ENCODE data around the gene METTL9. TPM values are rescaled to one million over a fixed set of nuclear protein-coding genes. Genes with fewer than 3 reads are reported as not detected.
A peak's percentile ranks its signal among the peaks of the same experiment; 100 is the strongest.
"Not testable (repeated sequence)": the region's sequence is repeated elsewhere in the genome, so short reads cannot be mapped to it uniquely, and the experiment has no call there.

METTL9 gene
- total and polyA plus RNA-seq, 4 donors = 159 to 207 (median 179) TPM

DNA sequence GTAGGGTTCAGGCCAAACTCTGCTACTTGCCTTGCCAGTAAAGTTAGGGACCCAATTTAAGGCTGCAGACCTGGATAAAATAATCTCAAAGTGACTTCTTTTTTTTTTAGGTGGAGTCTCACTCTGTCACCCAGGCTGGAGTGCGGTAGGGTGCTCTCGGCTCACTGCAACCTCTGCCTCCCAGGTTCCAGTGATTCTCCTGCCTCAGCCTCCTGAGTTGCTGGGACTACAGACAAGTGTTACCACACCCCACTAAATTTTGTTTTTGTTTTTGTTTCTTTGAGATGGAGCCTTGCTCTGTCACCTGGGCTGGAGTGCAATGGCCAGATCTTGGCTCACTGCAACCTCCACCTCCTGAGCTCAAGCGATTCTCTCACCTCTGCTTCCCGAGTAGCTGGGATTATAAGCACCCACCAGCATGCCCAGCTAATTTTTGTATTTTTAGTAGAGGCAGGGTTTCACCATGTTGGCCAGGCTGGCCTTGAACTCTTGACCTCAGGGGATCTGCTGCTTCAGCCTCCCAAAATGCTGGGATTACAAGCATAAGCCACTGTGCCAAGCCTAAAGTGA, 43.3 kb upstream of the METTL9 start:
- H3K27me3 ChIP-seq (ENCODE audit: control insufficient read depth, insufficient read depth, low read length); H3K9me3 ChIP-seq (ENCODE audit: control insufficient read depth, insufficient read depth, low read length); H3K27ac ChIP-seq (ENCODE audit: low read depth, low read length); DNase-seq (ENCODE audit: low read depth in 4 of 6, low spot score in 6 of 6); H3K36me3 ChIP-seq (ENCODE audit: control insufficient read depth, insufficient read depth, low read length); H3K4me3 ChIP-seq (ENCODE audit: low read depth, low read length): not testable (repeated sequence)
- 100% methylated on average over 2 of the region's 4 CpGs for WGBS (ENCODE audit: insufficient coverage)
- H3K4me1 ChIP-seq (ENCODE audit: control insufficient read depth, insufficient read depth, low read length) = peaks cover 17% of the 10 kb centered on the region

DNA sequence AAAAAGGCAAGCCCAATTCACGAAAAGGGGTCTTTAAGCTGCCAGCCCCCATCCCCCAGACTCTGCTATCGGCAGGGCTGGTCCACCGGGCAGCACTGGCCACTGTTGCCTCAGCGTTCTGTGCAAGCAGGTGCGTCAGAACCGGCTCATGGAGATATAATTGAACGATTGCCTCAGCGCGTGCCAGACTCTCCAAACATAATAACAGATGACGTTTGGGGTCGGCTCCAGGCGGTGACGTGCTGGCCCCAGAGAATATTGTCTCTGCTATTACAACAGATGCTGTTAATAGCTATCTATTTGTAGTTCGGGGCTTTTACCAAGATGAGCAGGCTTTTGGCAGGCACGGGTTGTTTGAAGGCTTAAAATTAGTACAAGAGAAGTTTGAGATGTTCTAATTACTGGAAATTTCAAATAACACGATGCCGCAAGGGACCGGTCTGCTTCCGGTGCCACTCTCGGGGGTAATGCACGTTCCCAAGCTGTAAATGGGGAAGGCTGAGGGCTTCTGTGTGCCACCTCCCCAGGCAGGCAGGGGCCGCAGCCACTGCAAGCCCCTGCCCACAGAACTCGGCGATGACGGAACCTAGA, 42.6 kb upstream of the METTL9 start:
- DNase-seq (ENCODE audit: low read depth in 4 of 6, low spot score in 6 of 6) = peak in 1 of 6 donors; percentile 75
- peaks cover 17% of the 10 kb centered on the region for H3K4me1 ChIP-seq (ENCODE audit: control insufficient read depth, insufficient read depth, low read length)
- not testable (repeated sequence) for H3K27me3 ChIP-seq (ENCODE audit: control insufficient read depth, insufficient read depth, low read length); H3K4me3 ChIP-seq (ENCODE audit: low read depth, low read length); H3K27ac ChIP-seq (ENCODE audit: low read depth, low read length); H3K36me3 ChIP-seq (ENCODE audit: control insufficient read depth, insufficient read depth, low read length); H3K9me3 ChIP-seq (ENCODE audit: control insufficient read depth, insufficient read depth, low read length)
- 71% methylated on average over 10 of the region's 25 CpGs for WGBS (ENCODE audit: insufficient coverage)

DNA sequence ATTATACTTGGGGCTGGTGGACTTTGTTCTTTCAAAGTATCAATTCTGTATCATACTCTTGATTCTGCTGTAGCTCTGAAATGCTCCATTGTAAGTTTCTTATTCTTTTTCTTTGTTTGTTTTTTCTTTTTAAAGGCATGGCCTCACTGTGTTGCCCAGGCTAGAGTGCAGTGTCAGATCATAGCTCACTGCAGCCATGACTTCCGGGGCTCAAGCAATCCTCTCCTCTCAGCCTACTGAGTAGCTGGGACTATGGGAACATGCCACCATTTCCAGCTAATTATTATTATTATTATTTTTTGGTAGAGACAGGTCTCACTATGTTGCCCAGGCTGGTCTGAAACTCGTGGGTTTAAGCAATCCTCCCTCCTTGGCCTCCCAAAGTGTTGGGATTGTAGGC, 38.9 kb upstream of the METTL9 start:
- Histone ChIP-seq H3K4me1 (ENCODE audit: control insufficient read depth, insufficient read depth, low read length) (peaks cover 7% of the 10 kb centered on the region), H3K9me3 (ENCODE audit: control insufficient read depth, insufficient read depth, low read length) (no peaks in the 10 kb centered on the region), H3K27me3 (ENCODE audit: control insufficient read depth, insufficient read depth, low read length) (no peaks in the 10 kb centered on the region), H3K4me3 (ENCODE audit: low read depth, low read length) (no peak overlapping the region), H3K27ac (ENCODE audit: low read depth, low read length) (no peak overlapping the region), H3K36me3 (ENCODE audit: control insufficient read depth, insufficient read depth, low read length) (no peaks in the 10 kb centered on the region)
- no peak for DNase-seq (ENCODE audit: low read depth in 4 of 6, low spot score in 6 of 6)
- WGBS (ENCODE audit: insufficient coverage) = no CpG with 5 or more reads among the region's 2 CpGs

DNA sequence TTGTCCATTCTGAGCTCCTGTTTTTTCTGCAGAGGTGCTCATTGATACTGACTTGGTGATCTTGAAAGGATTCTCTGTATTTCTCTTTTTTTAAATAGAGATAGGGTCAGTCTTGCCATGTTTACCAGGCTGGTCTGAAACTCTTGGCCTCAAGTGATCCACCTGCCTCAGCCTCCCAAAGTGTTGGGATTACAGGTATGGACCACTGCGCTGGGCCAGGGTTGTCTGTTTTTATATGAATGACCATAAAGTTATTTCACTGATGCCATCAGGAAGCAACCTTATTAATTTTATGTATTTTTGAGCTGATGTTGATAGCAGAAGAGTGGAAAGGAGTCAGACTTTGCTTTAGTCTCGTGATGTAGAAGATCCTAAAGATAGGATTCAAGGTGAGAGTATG, 35.7 kb upstream of the METTL9 start:
- no peaks in the 10 kb centered on the region for H3K27me3 ChIP-seq (ENCODE audit: control insufficient read depth, insufficient read depth, low read length)
- no peaks in the 10 kb centered on the region for H3K9me3 ChIP-seq (ENCODE audit: control insufficient read depth, insufficient read depth, low read length)
- no peak overlapping the region for H3K4me3 ChIP-seq (ENCODE audit: low read depth, low read length)
- H3K27ac ChIP-seq (ENCODE audit: low read depth, low read length) = no peak overlapping the region
- no peak for DNase-seq (ENCODE audit: low read depth in 4 of 6, low spot score in 6 of 6)
- no peaks in the 10 kb centered on the region for H3K4me1 ChIP-seq (ENCODE audit: control insufficient read depth, insufficient read depth, low read length)
- no peaks in the 10 kb centered on the region for H3K36me3 ChIP-seq (ENCODE audit: control insufficient read depth, insufficient read depth, low read length)
- WGBS (ENCODE audit: insufficient coverage) = no CpG with 5 or more reads among the region's 2 CpGs

DNA sequence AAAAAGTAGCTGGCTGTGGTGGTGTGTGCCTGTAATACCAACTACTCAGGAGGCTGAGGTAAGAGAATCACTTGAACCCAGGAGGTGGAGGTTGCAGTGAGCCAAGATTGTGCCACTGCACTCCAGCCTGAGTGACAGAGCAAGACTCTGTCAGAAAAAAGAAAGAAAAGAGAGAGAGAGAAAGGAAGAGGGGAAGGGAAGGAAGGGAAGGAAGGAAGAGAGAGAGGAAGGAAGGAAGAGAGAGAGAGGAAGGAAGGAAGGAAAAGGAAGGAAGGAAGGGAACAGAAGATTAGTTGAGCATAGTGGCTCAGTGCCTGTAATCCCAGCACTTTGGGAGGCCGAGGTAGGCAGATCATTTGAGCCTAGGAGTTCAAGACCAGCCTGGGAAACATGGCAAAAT, 35.0 kb upstream of the METTL9 start:
- H3K9me3 ChIP-seq (ENCODE audit: control insufficient read depth, insufficient read depth, low read length); H3K4me1 ChIP-seq (ENCODE audit: control insufficient read depth, insufficient read depth, low read length); H3K36me3 ChIP-seq (ENCODE audit: control insufficient read depth, insufficient read depth, low read length); DNase-seq (ENCODE audit: low read depth in 4 of 6, low spot score in 6 of 6); H3K4me3 ChIP-seq (ENCODE audit: low read depth, low read length); H3K27me3 ChIP-seq (ENCODE audit: control insufficient read depth, insufficient read depth, low read length); H3K27ac ChIP-seq (ENCODE audit: low read depth, low read length): not testable (repeated sequence)
- WGBS (ENCODE audit: insufficient coverage) = 100% methylated on average over 1 of the region's 1 CpG

DNA sequence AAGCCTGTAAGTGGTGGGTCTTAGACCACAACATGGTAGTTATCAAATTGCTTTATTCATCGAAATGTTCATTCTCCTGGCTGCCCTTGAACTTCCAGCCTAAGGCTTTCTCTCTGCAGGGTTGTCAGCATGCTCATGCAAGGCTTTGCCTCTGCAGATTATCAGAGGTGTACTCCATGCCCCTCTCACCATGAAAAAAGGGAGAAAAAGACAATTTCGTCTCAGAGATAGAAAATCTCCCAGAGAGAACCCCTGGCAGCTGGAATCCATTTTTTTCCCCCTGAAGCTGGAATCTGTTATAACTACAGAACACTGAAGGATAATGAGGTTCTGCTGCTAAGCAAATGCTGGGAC, 33.9 kb upstream of the METTL9 start:
- DNase-seq (ENCODE audit: low read depth in 4 of 6, low spot score in 6 of 6) = peak in 2 of 6 donors; percentile 38 to 78
- Histone ChIP-seq H3K9me3 (ENCODE audit: control insufficient read depth, insufficient read depth, low read length) (no peaks in the 10 kb centered on the region), H3K27ac (ENCODE audit: low read depth, low read length) (no peak overlapping the region), H3K4me1 (ENCODE audit: control insufficient read depth, insufficient read depth, low read length) (no peaks in the 10 kb centered on the region), H3K36me3 (ENCODE audit: control insufficient read depth, insufficient read depth, low read length) (no peaks in the 10 kb centered on the region), H3K4me3 (ENCODE audit: low read depth, low read length) (no peak overlapping the region), H3K27me3 (ENCODE audit: control insufficient read depth, insufficient read depth, low read length) (no peaks in the 10 kb centered on the region)
- 67% methylated on average over 1 of the region's 2 CpGs for WGBS (ENCODE audit: insufficient coverage)

DNA sequence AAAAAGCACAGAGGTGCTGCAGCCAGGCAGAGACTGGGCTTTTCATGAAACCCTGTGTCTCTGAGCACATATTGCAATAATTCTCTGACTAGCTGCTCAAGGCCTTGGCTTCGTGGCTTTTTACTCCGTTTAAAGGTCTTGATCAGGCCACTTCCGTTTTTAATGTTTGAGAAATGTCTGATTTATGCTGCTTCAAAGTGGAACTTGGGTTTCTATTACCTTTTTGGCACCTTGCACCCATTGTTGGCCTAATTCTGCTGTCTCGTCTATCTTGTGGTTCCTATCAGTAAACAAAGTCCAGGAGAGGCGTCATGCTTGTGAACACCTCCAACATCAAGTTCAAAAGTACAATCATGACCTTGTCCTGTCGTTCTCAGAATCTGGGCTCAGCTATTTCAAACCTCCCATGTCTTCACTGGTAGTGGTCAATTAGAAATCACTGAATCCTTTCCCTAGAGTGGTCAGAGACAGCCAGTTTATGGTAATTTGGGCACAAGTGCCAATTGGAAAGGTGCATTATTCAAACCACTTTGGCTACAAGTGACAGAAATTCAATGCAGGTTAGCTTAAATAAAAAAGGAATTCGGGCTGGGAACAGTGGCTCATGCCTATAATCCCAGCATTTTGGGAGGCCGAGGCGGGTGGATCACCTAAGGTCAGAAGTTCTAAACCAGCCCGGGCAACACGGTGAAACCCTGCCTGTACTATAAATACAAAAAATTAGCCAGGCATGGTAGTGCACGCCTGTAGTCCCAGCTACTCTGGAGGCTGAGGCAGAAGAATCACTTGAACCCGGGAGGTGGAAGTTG, 33.3 kb upstream of the METTL9 start:
- no peak for DNase-seq (ENCODE audit: low read depth in 4 of 6, low spot score in 6 of 6)
- Histone ChIP-seq H3K27me3 (ENCODE audit: control insufficient read depth, insufficient read depth, low read length) (no peaks in the 10 kb centered on the region), H3K4me3 (ENCODE audit: low read depth, low read length) (no peak overlapping the region), H3K4me1 (ENCODE audit: control insufficient read depth, insufficient read depth, low read length) (no peaks in the 10 kb centered on the region), H3K36me3 (ENCODE audit: control insufficient read depth, insufficient read depth, low read length) (no peaks in the 10 kb centered on the region), H3K27ac (ENCODE audit: low read depth, low read length) (no peak overlapping the region), H3K9me3 (ENCODE audit: control insufficient read depth, insufficient read depth, low read length) (no peaks in the 10 kb centered on the region)
- WGBS (ENCODE audit: insufficient coverage) = 89% methylated on average over 13 of the region's 13 CpGs

DNA sequence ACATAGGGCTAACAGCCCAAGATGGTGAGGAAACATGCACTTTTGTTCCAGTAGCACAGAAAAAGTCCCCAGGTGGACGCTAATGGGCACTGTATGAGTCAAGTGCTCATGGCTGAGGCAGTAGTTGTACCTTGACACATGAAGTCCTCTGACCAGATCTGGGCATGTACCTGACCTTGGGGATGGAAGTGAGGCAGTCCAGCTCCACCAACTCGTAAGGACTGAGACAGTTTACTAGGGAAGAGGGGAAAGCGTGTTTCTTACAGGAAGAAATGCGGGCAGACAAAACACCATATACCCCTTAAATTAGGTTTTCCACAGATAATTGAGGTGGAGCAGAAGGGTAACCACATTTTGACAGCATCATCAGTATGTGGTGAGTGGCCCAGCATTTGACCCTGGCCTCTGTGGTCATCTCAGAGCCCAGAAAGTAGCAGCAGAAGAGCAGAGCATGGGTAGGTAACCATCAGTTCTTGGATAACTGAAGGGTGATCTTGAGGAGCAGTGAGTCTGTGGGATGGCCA, 32.4 kb upstream of the METTL9 start:
- Histone ChIP-seq H3K4me1 (ENCODE audit: control insufficient read depth, insufficient read depth, low read length) (no peaks in the 10 kb centered on the region), H3K27ac (ENCODE audit: low read depth, low read length) (no peak overlapping the region), H3K4me3 (ENCODE audit: low read depth, low read length) (no peak overlapping the region), H3K27me3 (ENCODE audit: control insufficient read depth, insufficient read depth, low read length) (no peaks in the 10 kb centered on the region), H3K36me3 (ENCODE audit: control insufficient read depth, insufficient read depth, low read length) (no peaks in the 10 kb centered on the region), H3K9me3 (ENCODE audit: control insufficient read depth, insufficient read depth, low read length) (no peaks in the 10 kb centered on the region)
- WGBS (ENCODE audit: insufficient coverage) = 50% methylated on average over 1 of the region's 4 CpGs
- DNase-seq (ENCODE audit: low read depth in 4 of 6, low spot score in 6 of 6) = no peak

DNA sequence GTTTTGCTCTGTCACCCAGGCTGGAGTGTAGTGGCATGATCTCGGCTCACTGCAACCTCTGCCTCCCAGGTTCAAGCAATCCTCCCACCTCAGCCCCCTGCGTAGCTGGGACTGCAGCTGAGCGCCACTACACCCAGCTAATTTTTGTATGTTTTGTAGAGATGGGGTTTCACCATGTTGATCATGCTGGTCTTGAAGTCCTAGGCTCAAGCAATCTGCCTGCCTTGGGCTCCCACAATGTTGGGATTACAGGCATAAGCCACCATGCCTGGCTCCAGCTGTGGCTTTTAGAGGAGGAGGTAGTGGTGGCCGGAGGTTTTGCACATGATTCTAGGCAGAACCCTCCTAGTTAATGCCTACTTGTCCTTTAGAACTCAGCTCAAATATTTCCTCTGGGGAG, 31.9 kb upstream of the METTL9 start:
- 100% methylated on average over 2 of the region's 4 CpGs for WGBS (ENCODE audit: insufficient coverage)
- not testable (repeated sequence) for H3K27ac ChIP-seq (ENCODE audit: low read depth, low read length); H3K36me3 ChIP-seq (ENCODE audit: control insufficient read depth, insufficient read depth, low read length); H3K4me1 ChIP-seq (ENCODE audit: control insufficient read depth, insufficient read depth, low read length); H3K9me3 ChIP-seq (ENCODE audit: control insufficient read depth, insufficient read depth, low read length); DNase-seq (ENCODE audit: low read depth in 4 of 6, low spot score in 6 of 6); H3K4me3 ChIP-seq (ENCODE audit: low read depth, low read length); H3K27me3 ChIP-seq (ENCODE audit: control insufficient read depth, insufficient read depth, low read length)

All from spinal cord (tissue), 10 donors.